NCI-H2171 (cell line): ENCODE data around the gene ZBTB18.

Experiments
- DNase-seq: peaks from one replicate; lab custom pipeline; 2025; lab: John Stamatoyannopoulos, UW

ZBTB18 gene

DNA sequence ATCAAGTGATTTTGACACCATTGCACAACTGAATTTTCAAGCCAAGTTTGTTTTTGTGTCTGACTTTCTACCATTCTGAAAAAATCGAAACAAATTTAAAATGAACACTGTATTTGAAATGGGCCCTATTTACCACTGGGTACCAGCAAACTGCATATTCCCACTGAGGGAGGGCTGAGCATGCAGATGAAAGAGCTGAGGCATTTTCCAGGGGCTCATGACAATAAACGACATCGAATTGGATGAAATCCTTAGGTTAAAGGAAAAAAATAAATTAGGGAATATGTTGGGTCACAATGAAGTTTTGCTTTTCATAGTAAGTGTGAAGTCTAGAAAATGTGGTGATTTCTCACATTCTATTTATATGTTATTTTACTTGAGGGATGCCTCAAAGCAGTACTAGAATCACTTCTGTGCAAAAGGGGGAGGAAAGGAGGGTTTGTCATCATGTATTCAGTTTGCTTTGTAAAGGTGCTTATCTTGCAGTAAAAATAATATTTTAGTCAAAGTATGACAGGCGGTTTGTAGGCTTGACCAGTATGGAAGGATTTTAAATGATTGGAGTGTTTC is 11.2 kb downstream of the ZBTB18 start:
- no peak for DNase-seq

GRCh38 chr1:244063498-244063897 is 12.4 kb downstream of the ZBTB18 start:
- DNase-seq, result no peak

- DNase-seq, result no peak
These were observed 13.5 kb downstream of the ZBTB18 start for GRCh38 chr1:244064621-244065020.

GRCh38 chr1:244065063-244065793 is 14.1 kb downstream of the ZBTB18 start:
- DNase-seq, result no peak

DNA sequence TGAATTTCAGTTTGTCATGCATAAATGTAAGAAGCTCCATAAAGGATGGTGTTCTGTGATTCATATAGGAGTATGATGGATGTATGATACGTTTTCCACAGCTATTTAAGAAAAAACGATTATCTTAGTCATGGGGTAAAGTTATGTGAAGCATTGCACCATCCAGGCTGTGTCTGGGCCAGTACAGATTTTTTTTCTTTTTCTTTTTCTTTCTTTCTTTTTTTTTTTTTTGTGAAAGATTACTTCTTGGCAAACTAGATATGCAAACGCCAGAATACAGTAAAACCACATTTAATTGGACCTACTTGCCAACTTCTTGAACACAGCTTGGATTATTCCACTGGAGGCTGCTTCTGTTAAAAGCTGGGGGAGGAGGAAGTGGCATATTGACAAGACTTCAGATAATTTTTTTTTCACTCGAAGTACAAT is 14.9 kb downstream of the ZBTB18 start:
- no peak for DNase-seq

GRCh38 chr1:244066954-244067716 is 16.1 kb downstream of the ZBTB18 start:
- no peak for DNase-seq

- no peak for DNase-seq
These were observed 16.8 kb downstream of the ZBTB18 start for GRCh38 chr1:244067893-244068292.

GRCh38 chr1:244068567-244068966 is 17.5 kb downstream of the ZBTB18 start:
- DNase-seq, result no peak

- DNase-seq, result no peak
These were observed 18.3 kb downstream of the ZBTB18 start for GRCh38 chr1:244069326-244069898.

DNA sequence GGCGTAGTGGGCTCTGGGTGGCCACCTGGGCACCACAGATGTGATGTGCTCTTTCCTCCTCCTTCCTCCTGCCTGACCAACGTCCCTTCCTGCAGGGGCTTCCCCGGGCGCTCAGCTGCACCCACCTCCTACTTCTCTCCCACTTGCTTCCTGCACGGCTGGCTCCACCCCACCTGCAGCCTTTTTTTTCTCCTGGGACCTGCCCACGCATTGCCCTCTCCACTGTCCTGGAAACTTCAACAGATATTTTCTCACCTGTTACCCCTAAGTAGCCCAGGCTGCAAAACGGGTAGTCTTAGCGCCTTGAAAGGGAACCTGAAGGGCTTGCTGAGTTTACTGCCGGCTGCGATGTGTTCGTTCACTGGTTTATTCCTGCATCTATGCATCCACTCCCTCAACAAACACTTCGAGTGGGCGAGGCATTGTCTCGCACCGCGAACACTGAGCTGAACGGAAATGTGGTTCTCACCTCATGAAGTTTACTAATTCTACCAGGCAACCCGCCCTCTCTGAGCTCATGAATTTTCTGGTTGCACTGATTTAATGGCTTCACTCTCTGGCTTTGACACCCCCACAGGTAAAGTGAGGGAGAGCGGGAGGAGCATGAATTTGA is 23.6 kb downstream of the ZBTB18 start:
- DNase-seq, result no peak

DNA sequence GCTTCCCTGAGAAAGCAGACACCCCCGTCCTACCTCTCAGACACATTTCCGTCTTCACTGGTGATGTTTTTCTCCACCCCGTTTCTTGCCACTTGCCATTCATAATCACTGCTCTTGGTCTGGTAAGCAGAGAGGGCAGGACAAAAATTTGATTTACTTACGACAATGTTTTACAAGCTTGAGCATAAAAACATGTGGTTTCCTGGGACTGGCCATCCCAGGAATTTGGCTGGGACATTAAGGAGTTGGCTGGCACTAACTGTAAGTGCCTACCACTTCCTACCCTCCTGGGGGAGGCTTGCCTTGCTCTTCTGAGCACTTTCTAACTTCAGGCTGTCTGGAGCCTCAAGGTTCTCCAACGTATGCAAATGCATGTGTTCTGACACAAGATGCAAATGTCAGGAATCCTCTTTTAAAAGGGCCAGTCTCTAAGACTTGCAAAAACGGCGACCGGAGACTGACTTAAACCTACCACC is 24.2 kb downstream of the ZBTB18 start:
- DNase-seq, result no peak

DNA sequence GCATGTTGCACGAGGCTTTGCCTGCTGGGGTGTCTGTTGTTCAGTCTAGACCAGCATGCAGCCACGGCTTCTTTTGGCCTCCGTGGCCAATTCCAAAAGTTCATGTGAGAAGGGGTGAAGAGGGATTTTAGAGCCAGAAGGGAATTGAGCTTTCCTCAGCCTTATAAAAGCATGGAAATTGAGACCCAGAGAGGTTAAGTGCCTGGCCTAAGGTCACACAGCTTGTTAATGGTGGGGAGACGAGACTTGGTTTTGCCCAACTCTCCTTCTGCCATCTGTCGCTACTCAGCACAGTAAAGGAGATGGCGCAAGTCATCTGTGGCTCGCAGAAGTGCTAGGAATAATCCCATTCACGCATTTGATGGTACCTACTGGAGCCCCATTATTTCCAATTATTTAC is 25.7 kb downstream of the ZBTB18 start:
- DNase-seq, result no peak

DNA sequence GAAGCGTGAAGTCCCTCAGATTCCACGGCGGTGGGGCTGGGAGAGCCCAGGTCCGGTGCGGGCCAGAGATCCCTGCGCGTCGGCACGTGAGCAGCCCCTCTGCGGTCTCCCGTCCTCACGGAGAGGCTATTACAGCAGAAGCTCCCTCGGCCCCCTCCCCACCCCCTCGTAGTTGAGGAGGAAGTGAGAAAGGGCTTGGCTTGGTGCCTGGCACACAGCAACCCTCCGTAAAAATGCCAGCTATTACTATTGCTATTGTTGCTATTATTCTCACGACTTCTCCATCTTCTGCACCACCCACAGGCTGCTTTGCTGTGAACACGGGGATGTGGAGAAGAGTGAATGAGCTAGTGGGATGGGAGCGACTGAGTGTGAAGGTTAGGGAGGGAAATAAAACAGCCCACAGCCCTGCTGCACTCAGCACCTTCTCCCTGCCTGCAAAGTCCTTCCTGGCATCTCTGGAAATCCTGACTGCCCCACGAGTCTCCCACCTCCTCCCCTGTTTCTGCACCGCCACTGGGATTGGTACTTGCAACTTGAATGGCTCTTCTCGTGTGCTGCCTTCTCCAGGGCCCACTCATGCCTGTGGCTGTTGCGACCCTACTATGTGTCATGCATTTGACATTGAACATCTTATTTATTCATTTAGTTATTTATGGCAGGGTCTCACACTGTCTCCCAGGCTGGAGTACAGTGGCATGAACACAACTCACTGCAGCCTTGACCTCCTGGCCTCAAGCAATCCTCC is 26.6 kb downstream of the ZBTB18 start:
- DNase-seq, result no peak

DNA sequence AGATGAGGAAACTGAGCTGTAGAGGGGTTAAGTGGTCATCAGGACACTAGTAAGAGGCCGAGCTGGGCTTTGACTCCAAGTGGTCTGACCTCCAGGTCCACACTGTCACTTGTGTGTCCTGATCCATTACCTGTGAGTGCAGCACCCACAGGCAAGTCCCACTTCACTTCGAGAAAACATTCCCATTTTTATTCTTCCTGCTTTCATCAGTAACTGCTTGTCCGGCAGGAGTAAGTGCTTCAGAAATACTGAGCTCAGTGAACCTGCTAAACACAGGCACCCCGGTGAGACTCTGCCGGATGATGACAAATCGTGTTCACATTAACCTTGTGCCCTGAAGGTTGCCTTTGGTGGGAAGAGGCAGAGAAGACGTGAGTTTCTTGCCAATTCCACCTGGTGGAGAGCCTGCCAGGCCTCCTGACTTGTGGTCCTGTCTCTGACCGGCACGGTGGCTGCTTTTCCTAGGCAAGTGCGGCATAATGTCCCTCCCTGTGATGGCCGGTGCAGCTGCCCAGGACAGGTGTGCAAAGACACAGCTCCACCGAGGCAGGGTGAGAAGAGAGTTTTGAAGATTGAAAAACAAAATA is 29.4 kb downstream of the ZBTB18 start:
- no peak for DNase-seq

- no peak for DNase-seq
These were observed 31.9 kb downstream of the ZBTB18 start for GRCh38 chr1:244082969-244083368.

- no peak for DNase-seq
These were observed 32.4 kb downstream of the ZBTB18 start for GRCh38 chr1:244083383-244083943.

GRCh38 chr1:244084763-244085162 is 33.7 kb downstream of the ZBTB18 start:
- DNase-seq, result no peak

DNA sequence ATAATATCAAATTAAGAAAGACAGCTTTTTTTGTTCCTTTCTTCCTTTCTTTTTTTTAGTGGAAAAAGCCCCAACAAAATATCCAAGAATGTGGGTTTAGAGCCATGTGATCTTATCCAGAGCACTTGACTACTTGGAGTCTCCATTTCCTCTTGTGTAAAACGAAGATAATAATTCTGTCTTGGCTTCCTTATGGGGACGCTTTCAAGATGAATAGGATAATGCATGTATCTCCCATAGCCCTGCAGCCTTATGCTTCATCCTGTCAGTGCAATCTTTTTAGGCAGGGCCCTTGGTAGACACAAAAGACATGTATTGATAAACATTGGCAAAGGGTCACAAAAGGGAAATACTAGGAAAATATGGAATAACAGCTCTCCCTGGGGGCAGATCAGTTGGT is 34.8 kb downstream of the ZBTB18 start:
- DNase-seq, result no peak

- no peak for DNase-seq
These were observed 36.0 kb downstream of the ZBTB18 start for GRCh38 chr1:244087021-244087560.

DNA sequence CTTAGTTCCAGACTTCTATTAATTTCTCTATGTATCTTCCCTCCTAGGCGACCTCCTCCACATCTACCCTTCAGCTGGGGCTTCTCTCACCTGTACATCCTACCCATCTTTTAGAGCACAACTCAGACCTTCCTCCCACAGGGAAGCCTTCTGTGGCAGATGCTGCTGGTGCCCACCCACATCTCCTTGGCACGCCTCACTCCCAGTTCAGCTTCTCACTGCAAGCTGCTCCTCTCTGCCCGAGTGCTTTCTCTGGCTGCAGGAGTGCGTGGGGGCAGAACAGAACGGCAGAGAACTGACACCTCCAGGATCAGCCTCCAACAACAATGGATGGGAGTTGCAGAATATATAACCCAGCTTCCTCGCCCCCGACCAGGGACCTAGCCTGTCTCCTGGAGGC is 36.5 kb downstream of the ZBTB18 start:
- DNase-seq, result peak; percentile 24

DNA sequence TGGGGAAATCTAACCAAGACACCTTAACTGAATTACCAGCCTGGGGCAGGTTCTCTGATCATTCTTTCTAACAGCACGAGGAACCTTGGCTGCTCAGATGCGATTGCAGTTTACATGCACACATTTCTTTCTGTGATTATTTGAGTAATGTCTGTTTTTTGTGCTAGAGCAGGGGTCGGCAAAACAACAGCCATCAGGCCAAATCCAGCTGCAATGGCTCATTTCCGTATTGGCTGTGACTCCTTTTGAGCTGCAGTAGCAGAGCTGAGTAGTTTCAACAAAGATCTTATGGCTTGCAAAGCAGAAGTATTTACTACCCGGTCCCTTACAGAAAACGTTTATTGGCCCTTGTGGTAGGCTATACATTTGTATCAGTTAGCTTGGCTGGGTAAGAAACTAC is 37.1 kb downstream of the ZBTB18 start:
- DNase-seq, result no peak
